Measurements from ENCODE around the gene OSTC. TPM values are rescaled to one million over a fixed set of nuclear protein-coding genes. Genes with fewer than 3 reads are reported as not detected.

The OSTC gene
- total and polyA plus RNA-seq, 4 donors, result 87.5 to 149 (median 96.8) TPM

DNA sequence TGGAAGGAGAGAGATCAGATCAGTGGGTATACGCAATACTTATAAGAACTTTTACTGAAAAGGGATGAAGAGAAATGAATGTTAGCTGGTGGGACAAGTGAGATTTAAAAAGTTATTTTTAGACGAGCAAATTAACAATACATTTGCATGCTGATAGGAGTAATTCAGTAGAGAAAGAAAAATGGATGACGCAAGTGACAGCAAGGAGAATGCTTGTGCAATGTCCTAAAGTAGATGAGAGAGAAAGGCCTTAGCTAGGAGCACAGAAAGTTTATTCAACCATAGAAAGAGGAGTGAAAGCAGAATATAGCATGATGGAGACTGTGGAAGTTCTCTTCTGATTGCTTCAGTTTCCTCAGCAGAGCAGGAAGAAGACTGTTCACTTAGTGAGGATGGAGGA lies 45.8 kb downstream of the OSTC start:
- H3K9me3 ChIP-seq (ENCODE audit: control insufficient read depth in 4 of 4, insufficient read depth in 3 of 4, low read length in 3 of 4), result peaks cover 0 to 2% (median 0%) of the 10 kb centered on the region in 4 donors
- TF ChIP-seq, protein P1, sequence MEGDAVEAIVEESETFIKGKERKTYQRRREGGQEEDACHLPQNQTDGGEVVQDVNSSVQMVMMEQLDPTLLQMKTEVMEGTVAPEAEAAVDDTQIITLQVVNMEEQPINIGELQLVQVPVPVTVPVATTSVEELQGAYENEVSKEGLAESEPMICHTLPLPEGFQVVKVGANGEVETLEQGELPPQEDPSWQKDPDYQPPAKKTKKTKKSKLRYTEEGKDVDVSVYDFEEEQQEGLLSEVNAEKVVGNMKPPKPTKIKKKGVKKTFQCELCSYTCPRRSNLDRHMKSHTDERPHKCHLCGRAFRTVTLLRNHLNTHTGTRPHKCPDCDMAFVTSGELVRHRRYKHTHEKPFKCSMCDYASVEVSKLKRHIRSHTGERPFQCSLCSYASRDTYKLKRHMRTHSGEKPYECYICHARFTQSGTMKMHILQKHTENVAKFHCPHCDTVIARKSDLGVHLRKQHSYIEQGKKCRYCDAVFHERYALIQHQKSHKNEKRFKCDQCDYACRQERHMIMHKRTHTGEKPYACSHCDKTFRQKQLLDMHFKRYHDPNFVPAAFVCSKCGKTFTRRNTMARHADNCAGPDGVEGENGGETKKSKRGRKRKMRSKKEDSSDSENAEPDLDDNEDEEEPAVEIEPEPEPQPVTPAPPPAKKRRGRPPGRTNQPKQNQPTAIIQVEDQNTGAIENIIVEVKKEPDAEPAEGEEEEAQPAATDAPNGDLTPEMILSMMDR (IDR thresholded peaks at IDR 0.05; ENCODE audit: control extremely low read depth, extremely low read depth), result no peak
- DNase-seq (no peak), ATAC-seq (ENCODE audit: insufficient read depth, low FRiP score) (no peak)
- H3K4me1 ChIP-seq (ENCODE audit: control insufficient read depth in 5 of 5, insufficient read depth in 5 of 5, low read length in 5 of 5), result no peaks in the 10 kb centered on the region
- no peak overlapping the region for H3K27ac ChIP-seq (ENCODE audit: low read depth in 1 of 2, low read length in 1 of 2)
- H3K9ac ChIP-seq (ENCODE audit: insufficient read depth in 1 of 2, low read length in 2 of 2), result no peak overlapping the region
- H3K4me3 ChIP-seq, result no peak overlapping the region
- WGBS, 2 donors, result 86 to 93% methylated on average over 3 of the region's 3 CpGs
- no peaks in the 10 kb centered on the region for H3K27me3 ChIP-seq (ENCODE audit: control insufficient read depth in 3 of 3, insufficient read depth in 3 of 3, low read length in 2 of 3)
- H3K36me3 ChIP-seq (ENCODE audit: control insufficient read depth in 4 of 4, insufficient read depth in 4 of 4, low read length in 4 of 4), result no peaks in the 10 kb centered on the region

DNA sequence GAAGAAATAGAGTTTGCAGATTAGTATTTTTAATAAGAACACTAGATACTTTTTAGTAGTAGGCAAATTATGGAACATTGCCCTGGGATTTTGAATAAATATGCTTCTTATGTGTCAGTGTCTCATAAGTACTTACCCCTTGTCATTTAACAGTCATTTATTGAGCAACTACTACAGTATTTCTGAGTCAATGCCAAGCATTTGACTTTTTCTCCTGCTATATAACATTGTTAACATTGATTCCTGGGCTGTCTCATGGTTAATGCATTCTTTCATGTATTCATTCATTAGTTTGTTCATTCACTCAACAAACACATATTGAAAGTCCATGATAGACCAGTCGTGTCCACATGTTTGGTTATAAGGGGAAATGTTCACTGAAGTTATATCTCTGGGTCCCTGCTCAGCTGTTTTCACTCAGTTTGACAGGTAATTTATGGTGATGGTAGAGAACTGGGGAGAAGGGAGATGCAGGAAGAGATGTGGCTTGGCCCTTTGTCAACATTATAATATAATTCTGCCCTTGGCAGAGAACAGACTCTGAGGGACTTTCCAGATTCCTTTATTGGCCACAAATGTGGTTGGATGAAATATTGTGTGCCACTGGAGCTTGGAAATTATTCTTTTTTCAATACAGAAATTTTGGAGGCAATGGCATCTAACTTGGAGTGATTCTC lies 49.8 kb downstream of the OSTC start:
- H3K9ac ChIP-seq (ENCODE audit: insufficient read depth in 1 of 2, low read length in 2 of 2), result no peak overlapping the region
- DNase-seq (peak in 2 of 3 donors; percentile 15 to 16), ATAC-seq (ENCODE audit: insufficient read depth, low FRiP score) (no peak)
- H3K4me3 ChIP-seq, result no peak overlapping the region
- H3K4me1 ChIP-seq (ENCODE audit: control insufficient read depth in 5 of 5, insufficient read depth in 5 of 5, low read length in 5 of 5), result no peaks in the 10 kb centered on the region
- H3K27me3 ChIP-seq (ENCODE audit: control insufficient read depth in 3 of 3, insufficient read depth in 3 of 3, low read length in 2 of 3), result no peaks in the 10 kb centered on the region
- WGBS, 2 donors, result 18 to 37% methylated on average over 1 of the region's 1 CpG
- H3K36me3 ChIP-seq (ENCODE audit: control insufficient read depth in 4 of 4, insufficient read depth in 4 of 4, low read length in 4 of 4), result no peaks in the 10 kb centered on the region
- no peaks in the 10 kb centered on the region for H3K9me3 ChIP-seq (ENCODE audit: control insufficient read depth in 4 of 4, insufficient read depth in 3 of 4, low read length in 3 of 4)
- H3K27ac ChIP-seq (ENCODE audit: low read depth in 1 of 2, low read length in 1 of 2), result no peak overlapping the region
- TF ChIP-seq, protein P1 (IDR thresholded peaks at IDR 0.05; ENCODE audit: control extremely low read depth, extremely low read depth), result no peak

DNA sequence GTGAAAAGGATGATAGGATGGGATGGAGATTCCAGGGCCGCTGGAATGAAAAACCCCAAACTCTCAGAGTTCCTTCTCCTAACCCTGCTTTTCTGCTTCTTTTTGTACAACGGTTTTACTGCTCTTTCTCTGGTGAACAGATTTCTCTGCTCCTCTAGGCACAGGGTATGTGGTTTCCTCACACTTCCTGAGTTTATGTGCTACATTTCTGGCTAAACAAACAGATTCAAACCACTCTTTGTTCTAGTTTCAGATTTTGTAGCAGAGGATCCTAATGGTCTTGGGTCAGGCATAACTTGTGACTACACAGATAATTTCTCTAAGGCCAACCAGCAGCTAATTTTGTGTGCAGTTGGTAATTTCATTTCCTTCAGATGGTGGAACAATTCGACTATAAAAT lies 52.6 kb downstream of the OSTC start:
- H3K36me3 ChIP-seq (ENCODE audit: control insufficient read depth in 4 of 4, insufficient read depth in 4 of 4, low read length in 4 of 4), result no peaks in the 10 kb centered on the region
- H3K9ac ChIP-seq (ENCODE audit: insufficient read depth in 1 of 2, low read length in 2 of 2), result no peak overlapping the region
- H3K4me3 ChIP-seq, result no peak overlapping the region
- no peak overlapping the region for H3K27ac ChIP-seq (ENCODE audit: low read depth in 1 of 2, low read length in 1 of 2)
- 18 to 37% methylated on average over 3 of the region's 3 CpGs for WGBS, 2 donors
- H3K27me3 ChIP-seq (ENCODE audit: control insufficient read depth in 3 of 3, insufficient read depth in 3 of 3, low read length in 2 of 3), result no peaks in the 10 kb centered on the region
- TF ChIP-seq, protein P1 (IDR thresholded peaks at IDR 0.05; ENCODE audit: control extremely low read depth, extremely low read depth), result no peak
- no peaks in the 10 kb centered on the region for H3K4me1 ChIP-seq (ENCODE audit: control insufficient read depth in 5 of 5, insufficient read depth in 5 of 5, low read length in 5 of 5)
- peaks cover 0 to 2% (median 0%) of the 10 kb centered on the region in 4 donors for H3K9me3 ChIP-seq (ENCODE audit: control insufficient read depth in 4 of 4, insufficient read depth in 3 of 4, low read length in 3 of 4)
- ATAC-seq (ENCODE audit: insufficient read depth, low FRiP score) (no peak), DNase-seq (peak in 1 of 3 donors; percentile 12)

DNA sequence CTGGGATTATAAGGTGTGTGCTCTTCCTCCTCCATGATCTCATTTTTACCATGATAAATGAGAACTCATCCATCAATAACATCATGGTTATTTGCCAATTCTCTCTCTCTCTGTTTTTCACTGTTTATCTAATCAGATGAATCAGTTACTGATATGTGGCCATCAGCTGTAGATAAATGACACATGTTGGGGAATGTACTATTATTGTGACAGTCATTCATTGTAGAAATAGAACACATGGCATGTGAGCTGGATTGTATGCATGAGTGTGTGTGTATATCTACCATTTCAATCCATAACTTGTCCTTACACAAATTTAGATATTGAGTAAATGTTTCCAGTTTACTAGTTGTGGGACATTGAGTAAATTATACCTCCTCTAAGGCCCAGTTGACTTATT lies 53.0 kb downstream of the OSTC start:
- H3K9ac ChIP-seq (ENCODE audit: insufficient read depth in 1 of 2, low read length in 2 of 2), result no peak overlapping the region
- TF ChIP-seq, protein P1 (IDR thresholded peaks at IDR 0.05; ENCODE audit: control extremely low read depth, extremely low read depth), result no peak
- no peak for ATAC-seq (ENCODE audit: insufficient read depth, low FRiP score)

More for the DNA sequence above, 53.0 kb downstream of the OSTC start:
- no peak overlapping the region for H3K27ac ChIP-seq (ENCODE audit: low read depth in 1 of 2, low read length in 1 of 2)
- H3K36me3 ChIP-seq (ENCODE audit: control insufficient read depth in 4 of 4, insufficient read depth in 4 of 4, low read length in 4 of 4), result no peaks in the 10 kb centered on the region
- peaks cover 0 to 2% (median 0%) of the 10 kb centered on the region in 4 donors for H3K9me3 ChIP-seq (ENCODE audit: control insufficient read depth in 4 of 4, insufficient read depth in 3 of 4, low read length in 3 of 4)
- H3K27me3 ChIP-seq (ENCODE audit: control insufficient read depth in 3 of 3, insufficient read depth in 3 of 3, low read length in 2 of 3), result no peaks in the 10 kb centered on the region
- no peak overlapping the region for H3K4me3 ChIP-seq
- no peak for DNase-seq
- H3K4me1 ChIP-seq (ENCODE audit: control insufficient read depth in 5 of 5, insufficient read depth in 5 of 5, low read length in 5 of 5), result no peaks in the 10 kb centered on the region
